GM20000 (cell line): ENCODE results near the gene PTPN18.
"Not testable (repeated sequence)": the region's sequence is repeated elsewhere in the genome, so short reads cannot be mapped to it uniquely, and the experiment has no call there.

ENCODE experiments used
- DNase-seq: peaks from one replicate; pipeline ENCODE4 v3.0.0; 2012; ENCODE audit warnings: low spot score
- CTCF ChIP-seq: IDR thresholded peaks from 2 replicates; pipeline ENCODE4 v1.5.1; 2012; ENCODE audit warnings: mild to moderate bottlenecking, control low read depth; ENCODE audit errors: extremely low read depth, missing control alignments

The PTPN18 gene

GRCh38 chr2:130318906-130319305 is 37.0 kb upstream of the PTPN18 start:
- no peak for TF ChIP-seq CTCF
- no peak for DNase-seq

DNA sequence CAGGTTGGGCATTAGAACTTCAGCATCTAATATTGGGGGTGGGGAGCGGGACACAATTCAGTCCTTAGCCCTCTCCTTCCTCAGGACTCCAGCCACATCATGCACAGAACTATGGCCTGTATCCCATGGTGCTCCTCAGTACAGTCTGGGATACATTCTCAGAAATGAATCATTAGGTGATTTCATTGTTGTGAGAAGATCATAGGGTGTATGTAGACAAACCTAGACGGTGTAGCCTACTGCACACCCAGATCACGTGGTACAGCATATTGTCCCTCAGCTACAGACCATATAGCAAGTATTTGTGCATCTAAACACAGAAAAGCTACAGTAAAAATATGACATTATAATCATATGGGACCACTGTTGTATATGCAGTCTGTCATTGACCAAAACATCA is 36.3 kb upstream of the PTPN18 start:
- DNase-seq = no peak
- no peak for TF ChIP-seq CTCF

- DNase-seq = no peak
- TF ChIP-seq CTCF = no peak
These were observed 27.9 kb upstream of the PTPN18 start for GRCh38 chr2:130327703-130328527.

DNA sequence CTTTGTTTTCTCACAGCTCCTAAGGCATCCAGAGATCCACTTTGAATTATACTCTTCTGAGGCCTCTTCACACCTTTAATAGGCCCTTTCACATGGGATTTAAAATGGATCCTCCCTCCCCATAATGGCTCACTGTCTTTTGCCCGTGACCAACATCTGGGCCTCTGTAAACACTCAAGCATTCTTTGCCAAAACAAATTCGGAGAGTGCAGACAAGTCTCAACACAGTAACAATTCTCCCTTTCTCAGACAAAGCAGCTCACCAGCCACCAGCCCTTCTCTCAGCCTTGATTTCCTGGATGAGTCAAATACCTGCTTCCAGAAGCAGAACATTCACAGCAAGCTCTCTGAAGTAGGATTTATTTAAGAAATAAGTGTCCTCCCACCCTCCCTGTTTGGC is 27.1 kb upstream of the PTPN18 start:
- no peak for TF ChIP-seq CTCF
- no peak for DNase-seq

- peak; percentile 97 for TF ChIP-seq CTCF
- DNase-seq = peak; percentile 87
These were observed 23.4 kb upstream of the PTPN18 start for GRCh38 chr2:130332271-130333073.

DNA sequence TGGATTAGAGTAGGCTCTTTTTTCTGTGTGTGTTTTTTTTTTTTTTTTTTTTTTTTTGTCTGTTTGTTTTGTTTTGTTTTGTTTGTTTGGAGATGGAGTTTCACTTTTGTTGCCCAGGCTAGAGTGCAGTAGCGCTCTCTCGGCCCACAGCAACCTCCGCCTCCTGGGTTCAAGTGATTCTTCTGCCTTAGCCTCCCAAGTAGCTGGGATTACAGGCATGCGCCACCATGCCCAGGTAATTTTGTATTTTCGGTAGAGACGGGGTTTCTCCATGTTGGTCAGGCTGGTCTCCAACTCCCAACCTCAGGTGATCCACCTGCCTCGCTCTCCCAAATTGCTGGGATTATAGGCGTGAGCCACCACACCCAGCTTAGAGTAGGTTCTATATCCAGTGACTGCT is 22.6 kb upstream of the PTPN18 start:
- not testable (repeated sequence) for DNase-seq

GRCh38 chr2:130334026-130334425 is 21.8 kb upstream of the PTPN18 start:
- TF ChIP-seq CTCF = no peak
- no peak for DNase-seq
